Measurements from ENCODE around the gene CACNA1G.

The CACNA1G gene

GRCh38 chr17:50573866-50574611 lies 13.5 kb downstream of the CACNA1G start:
- H3K9me3 ChIP-seq (ENCODE audit: low read length): no peaks in the 10 kb centered on the region
- H3K9me2 ChIP-seq (ENCODE audit: low read depth, low read length): no peaks in the 10 kb centered on the region
- H2AFZ ChIP-seq (ENCODE audit: low read length): no peak overlapping the region
- TF ChIP-seq CTCF (IDR thresholded peaks at IDR 0.05; ENCODE audit: low read length) (no peak), EZH2 (IDR thresholded peaks at IDR 0.05; ENCODE audit: borderline replicate concordance, low read length) (no peak)
- no peak overlapping the region for H3K4me3 ChIP-seq (ENCODE audit: low read depth, low read length, poor library complexity, severe bottlenecking)
- no peaks in the 10 kb centered on the region for H3K36me3 ChIP-seq (ENCODE audit: insufficient read depth, low read length)
- no peaks in the 10 kb centered on the region for H3K4me1 ChIP-seq (ENCODE audit: insufficient read depth, low read length, severe bottlenecking)
- peaks cover 3% of the 10 kb centered on the region; the same call in 1 of the 2 replicates for H3K27me3 ChIP-seq (ENCODE audit: insufficient read depth, low read length)
- H3K79me2 ChIP-seq (ENCODE audit: insufficient read depth, low read length): no peaks in the 10 kb centered on the region
- H3K27ac ChIP-seq (ENCODE audit: low read depth, low read length, poor library complexity, severe bottlenecking): no peak overlapping the region
- no peak overlapping the region for H3K9ac ChIP-seq (ENCODE audit: low read length)
- no peaks in the 10 kb centered on the region for H4K20me1 ChIP-seq (ENCODE audit: insufficient read depth, low read length)
- H3F3A ChIP-seq (ENCODE audit: insufficient read depth, low read length): no peaks in the 10 kb centered on the region
- H3K4me2 ChIP-seq (ENCODE audit: low read length): no peak overlapping the region

- Histone ChIP-seq H3K4me1 (ENCODE audit: insufficient read depth, low read length, severe bottlenecking) (no peaks in the 10 kb centered on the region), H3K27ac (ENCODE audit: low read depth, low read length, poor library complexity, severe bottlenecking) (no peak overlapping the region), H4K20me1 (ENCODE audit: insufficient read depth, low read length) (no peaks in the 10 kb centered on the region), H3K9me3 (ENCODE audit: low read length) (no peaks in the 10 kb centered on the region), H3F3A (ENCODE audit: insufficient read depth, low read length) (no peaks in the 10 kb centered on the region), H3K9me2 (ENCODE audit: low read depth, low read length) (no peaks in the 10 kb centered on the region), H3K4me3 (ENCODE audit: low read depth, low read length, poor library complexity, severe bottlenecking) (no peak overlapping the region), H2AFZ (ENCODE audit: low read length) (no peak overlapping the region), H3K27me3 (ENCODE audit: insufficient read depth, low read length) (peaks cover 3% of the 10 kb centered on the region; the same call in 1 of the 2 replicates), H3K4me2 (ENCODE audit: low read length) (no peak overlapping the region), H3K79me2 (ENCODE audit: insufficient read depth, low read length) (no peaks in the 10 kb centered on the region), H3K9ac (ENCODE audit: low read length) (no peak overlapping the region), H3K36me3 (ENCODE audit: insufficient read depth, low read length) (no peaks in the 10 kb centered on the region)
- no peak for TF ChIP-seq EZH2 (IDR thresholded peaks at IDR 0.05; ENCODE audit: borderline replicate concordance, low read length)
- TF ChIP-seq CTCF (IDR thresholded peaks at IDR 0.05; ENCODE audit: low read length): peak; percentile 16; the same call in 1 of the 2 replicates
Measured at GRCh38 chr17:50575581-50576210, 15.2 kb downstream of the CACNA1G start.

GRCh38 chr17:50576864-50577263 lies 16.3 kb downstream of the CACNA1G start:
- no peaks in the 10 kb centered on the region for H3K27me3 ChIP-seq (ENCODE audit: insufficient read depth, low read length)
- H3F3A ChIP-seq (ENCODE audit: insufficient read depth, low read length): no peaks in the 10 kb centered on the region

More at GRCh38 chr17:50576864-50577263, 16.3 kb downstream of the CACNA1G start:
- Histone ChIP-seq H3K4me3 (ENCODE audit: low read depth, low read length, poor library complexity, severe bottlenecking) (no peak overlapping the region), H4K20me1 (ENCODE audit: insufficient read depth, low read length) (no peaks in the 10 kb centered on the region), H3K9me2 (ENCODE audit: low read depth, low read length) (no peaks in the 10 kb centered on the region), H3K4me1 (ENCODE audit: insufficient read depth, low read length, severe bottlenecking) (no peaks in the 10 kb centered on the region), H3K27ac (ENCODE audit: low read depth, low read length, poor library complexity, severe bottlenecking) (no peak overlapping the region), H3K9me3 (ENCODE audit: low read length) (no peaks in the 10 kb centered on the region), H3K79me2 (ENCODE audit: insufficient read depth, low read length) (no peaks in the 10 kb centered on the region), H3K9ac (ENCODE audit: low read length) (no peak overlapping the region), H3K36me3 (ENCODE audit: insufficient read depth, low read length) (no peaks in the 10 kb centered on the region), H3K4me2 (ENCODE audit: low read length) (no peak overlapping the region), H2AFZ (ENCODE audit: low read length) (no peak overlapping the region)
- TF ChIP-seq EZH2 (IDR thresholded peaks at IDR 0.05; ENCODE audit: borderline replicate concordance, low read length) (no peak), CTCF (IDR thresholded peaks at IDR 0.05; ENCODE audit: low read length) (no peak)
